Esophagus (tissue), 2 donors: ENCODE results near the gene MAD2L1. TPM values are rescaled to one million over a fixed set of nuclear protein-coding genes. Genes with fewer than 3 reads are reported as not detected.

ENCODE experiments used
- H3K27ac ChIP-seq, 2 donors: one replicate each; pipeline ENCODE4 v1.5.1; 2013; ENCODE audit warnings: low read depth in 2 of 2, mild to moderate bottlenecking in 2 of 2, inconsistent platforms in 1 of 2, low read length in 1 of 2, moderate library complexity in 1 of 2
- H3K27me3 ChIP-seq, 2 donors: one replicate each; pipeline ENCODE4 v1.6.1; 2013; ENCODE audit warnings: low read length in 2 of 2, control low read depth in 1 of 2, mild to moderate bottlenecking in 1 of 2; ENCODE audit not compliant: insufficient read depth in 2 of 2, control insufficient read depth in 1 of 2
- H3K36me3 ChIP-seq, 2 donors: one replicate each; pipeline ENCODE4 v1.6.1; 2013; ENCODE audit warnings: low read length in 1 of 2; ENCODE audit not compliant: control insufficient read depth in 2 of 2, insufficient read depth in 2 of 2
- H3K4me1 ChIP-seq, 2 donors: one replicate each; pipeline ENCODE4 v1.6.1; 2013; ENCODE audit warnings: low read length in 1 of 2; ENCODE audit not compliant: control insufficient read depth in 2 of 2, insufficient read depth in 2 of 2
- H3K4me3 ChIP-seq, 2 donors: one replicate each; pipeline ENCODE4 v1.5.1; 2013; ENCODE audit warnings: low read length in 2 of 2, mild to moderate bottlenecking in 2 of 2, low read depth in 1 of 2, moderate library complexity in 1 of 2
- H3K9me3 ChIP-seq, 2 donors: one replicate each; pipeline ENCODE4 v1.6.1; 2013; ENCODE audit warnings: mild to moderate bottlenecking in 2 of 2, low read depth in 1 of 2, low read length in 1 of 2, moderate library complexity in 1 of 2; ENCODE audit not compliant: control insufficient read depth in 2 of 2, insufficient read depth in 1 of 2
- WGBS, 2 donors: extraction: QIAGEN DNeasy Blood & Tissue Kit; methylation state at CpG; one replicate each; pipeline ENCODE4 v1.1.7; 2013; 5-methylcytosine and 5-hydroxymethylcytosine counted together
- polyA plus RNA-seq, 2 donors: library from polyadenylated mRNA; stranded (reverse); fragments of 200-250 nt; gene quantifications; one replicate each; pipeline ENCODE4 v1.2.3, GENCODE V29; 2013
- donor health status: healthy with polysubstance abuse.
- donor health status: Bipolar disorder and iron deficiency.

Gene MAD2L1
- polyA plus RNA-seq, 2 donors: 5.2 to 16.5 TPM

- no peaks in the 10 kb centered on the region for H3K36me3 ChIP-seq
- H3K4me3 ChIP-seq: no peak overlapping the region
- no peaks in the 10 kb centered on the region for H3K27me3 ChIP-seq
- H3K4me1 ChIP-seq: no peaks in the 10 kb centered on the region
- WGBS, 2 donors: 55 to 61% methylated on average over 5 of the region's 5 CpGs
- H3K27ac ChIP-seq: no peak overlapping the region
- H3K9me3 ChIP-seq: no peaks in the 10 kb centered on the region
Observed at GRCh38 chr4:120062663-120063195, 3.9 kb downstream of the MAD2L1 start.

GRCh38 chr4:120059036-120059435, 7.6 kb downstream of the MAD2L1 start:
- no peaks in the 10 kb centered on the region for H3K4me1 ChIP-seq
- H3K9me3 ChIP-seq: no peaks in the 10 kb centered on the region
- no peaks in the 10 kb centered on the region for H3K36me3 ChIP-seq
- 59 to 73% methylated on average over 1 of the region's 1 CpG for WGBS, 2 donors
- no peaks in the 10 kb centered on the region for H3K27me3 ChIP-seq
- no peak overlapping the region for H3K27ac ChIP-seq
- no peak overlapping the region for H3K4me3 ChIP-seq

- H3K9me3 ChIP-seq: no peaks in the 10 kb centered on the region
- H3K27me3 ChIP-seq: no peaks in the 10 kb centered on the region
- H3K36me3 ChIP-seq: no peaks in the 10 kb centered on the region
- no peak overlapping the region for H3K27ac ChIP-seq
- H3K4me3 ChIP-seq: no peak overlapping the region
- H3K4me1 ChIP-seq: no peaks in the 10 kb centered on the region
Observed at GRCh38 chr4:120057416-120057815, 9.2 kb downstream of the MAD2L1 start.

GRCh38 chr4:120056246-120056645, 10.4 kb downstream of the MAD2L1 start:
- H3K27me3 ChIP-seq: no peaks in the 10 kb centered on the region
- no peaks in the 10 kb centered on the region for H3K36me3 ChIP-seq
- H3K4me1 ChIP-seq: no peaks in the 10 kb centered on the region
- H3K27ac ChIP-seq: no peak overlapping the region
- H3K9me3 ChIP-seq: no peaks in the 10 kb centered on the region
- no peak overlapping the region for H3K4me3 ChIP-seq

- Histone ChIP-seq H3K4me3 (no peak overlapping the region), H3K9me3 (no peaks in the 10 kb centered on the region), H3K27me3 (no peaks in the 10 kb centered on the region), H3K36me3 (no peaks in the 10 kb centered on the region), H3K27ac (no peak overlapping the region), H3K4me1 (no peaks in the 10 kb centered on the region)
- 93 to 94% methylated on average over 1 of the region's 1 CpG for WGBS, 2 donors
Observed at GRCh38 chr4:120055795-120056194, 10.9 kb downstream of the MAD2L1 start.

GRCh38 chr4:120055162-120055561, 11.5 kb downstream of the MAD2L1 start:
- Histone ChIP-seq H3K36me3 (no peaks in the 10 kb centered on the region), H3K9me3 (no peaks in the 10 kb centered on the region), H3K4me1 (no peaks in the 10 kb centered on the region), H3K27ac (no peak overlapping the region), H3K4me3 (no peak overlapping the region), H3K27me3 (no peaks in the 10 kb centered on the region)
- whole genome bisulfite sequencing, 2 donors: 18 to 39% methylated on average over 1 of the region's 1 CpG

- H3K27ac ChIP-seq: no peak overlapping the region
- no peaks in the 10 kb centered on the region for H3K36me3 ChIP-seq
- no peaks in the 10 kb centered on the region for H3K27me3 ChIP-seq
- no peak overlapping the region for H3K4me3 ChIP-seq
- 57 to 68% methylated on average over 1 of the region's 1 CpG for WGBS, 2 donors
- no peaks in the 10 kb centered on the region for H3K4me1 ChIP-seq
- H3K9me3 ChIP-seq: no peaks in the 10 kb centered on the region
Observed at GRCh38 chr4:120053911-120054310, 12.7 kb downstream of the MAD2L1 start.

GRCh38 chr4:120052856-120053255, 13.8 kb downstream of the MAD2L1 start:
- WGBS, 2 donors: 63 to 67% methylated on average over 4 of the region's 4 CpGs
- H3K9me3 ChIP-seq: no peaks in the 10 kb centered on the region
- H3K4me1 ChIP-seq: no peaks in the 10 kb centered on the region
- no peak overlapping the region for H3K27ac ChIP-seq
- H3K36me3 ChIP-seq: no peaks in the 10 kb centered on the region
- H3K4me3 ChIP-seq: no peak overlapping the region
- H3K27me3 ChIP-seq: no peaks in the 10 kb centered on the region

- H3K9me3 ChIP-seq: no peaks in the 10 kb centered on the region
- H3K27ac ChIP-seq: no peak overlapping the region
- no peaks in the 10 kb centered on the region for H3K4me1 ChIP-seq
- no peaks in the 10 kb centered on the region for H3K27me3 ChIP-seq
- no peak overlapping the region for H3K4me3 ChIP-seq
- 69 to 70% methylated on average over 1 of the region's 1 CpG for WGBS, 2 donors
- H3K36me3 ChIP-seq: no peaks in the 10 kb centered on the region
Observed at GRCh38 chr4:120051253-120051652, 15.4 kb downstream of the MAD2L1 start.

- 39 to 46% methylated on average over 11 of the region's 11 CpGs for WGBS, 2 donors
- H3K27ac ChIP-seq: peak overlapping the region in 1 of 2 donors; percentile 57
Observed at GRCh38 chr4:120049732-120050494, 16.7 kb downstream of the MAD2L1 start.

More at GRCh38 chr4:120049732-120050494, 16.7 kb downstream of the MAD2L1 start:
- Histone ChIP-seq H3K4me1 (no peaks in the 10 kb centered on the region), H3K36me3 (no peaks in the 10 kb centered on the region), H3K9me3 (no peaks in the 10 kb centered on the region), H3K27me3 (no peaks in the 10 kb centered on the region), H3K4me3 (no peak overlapping the region)
